HL-60 (cell line): ENCODE measurements around the gene GAS2L2.

Experiments used
- DNase-seq, 2 experiments: peaks; one replicate each; pipeline ENCODE4 v3.0.0-alpha.2; 2010 to 2020; ENCODE audit warnings: low read depth in 1 of 2, low spot score in 1 of 2
- H3K27ac ChIP-seq: fragments of 250-450 bp; sonication (Bioruptor Pico); replicated peaks from 2 replicates; pipeline ENCODE4 v1.5.1; 2020; ENCODE audit warnings: mild to moderate bottlenecking, moderate library complexity
- H3K27me3 ChIP-seq: fragments of 250-450 bp; sonication (Bioruptor Pico); 2 replicates; pipeline ENCODE4 v1.5.1; 2021; ENCODE audit warnings: mild to moderate bottlenecking, moderate library complexity; ENCODE audit not compliant: insufficient read depth, poor library complexity, severe bottlenecking
- H3K4me3 ChIP-seq: replicated peaks from 2 replicates; pipeline ENCODE4 v1.5.1; 2011; ENCODE audit warnings: mild to moderate bottlenecking, control low read depth, low read length; ENCODE audit not compliant: insufficient read depth
- GABPA ChIP-seq: IDR thresholded peaks from 2 replicates; pipeline ENCODE4 v1.6.1; 2012; ENCODE audit warnings: low read depth
- POLR2AphosphoS5 ChIP-seq: IDR thresholded peaks from 2 replicates; pipeline ENCODE4 v1.6.1; 2012; ENCODE audit warnings: low read depth
- SPI1 ChIP-seq: IDR thresholded peaks from 2 replicates; pipeline ENCODE4 v1.6.1; 2012; ENCODE audit warnings: low read depth, mild to moderate bottlenecking, borderline replicate concordance
- TF ChIP-seq, protein P1 (sequence below): IDR thresholded peaks from 2 replicates; pipeline ENCODE4 v1.6.1; 2012; ENCODE audit warnings: low read depth; ENCODE audit not compliant: insufficient replicate concordance
- TF ChIP-seq, protein P2 (sequence below): IDR thresholded peaks from one replicate; pipeline ENCODE4 v1.5.1; 2011; ENCODE audit warnings: low read length, control low read depth, inconsistent platforms; ENCODE audit not compliant: insufficient read depth

GAS2L2 gene

DNA sequence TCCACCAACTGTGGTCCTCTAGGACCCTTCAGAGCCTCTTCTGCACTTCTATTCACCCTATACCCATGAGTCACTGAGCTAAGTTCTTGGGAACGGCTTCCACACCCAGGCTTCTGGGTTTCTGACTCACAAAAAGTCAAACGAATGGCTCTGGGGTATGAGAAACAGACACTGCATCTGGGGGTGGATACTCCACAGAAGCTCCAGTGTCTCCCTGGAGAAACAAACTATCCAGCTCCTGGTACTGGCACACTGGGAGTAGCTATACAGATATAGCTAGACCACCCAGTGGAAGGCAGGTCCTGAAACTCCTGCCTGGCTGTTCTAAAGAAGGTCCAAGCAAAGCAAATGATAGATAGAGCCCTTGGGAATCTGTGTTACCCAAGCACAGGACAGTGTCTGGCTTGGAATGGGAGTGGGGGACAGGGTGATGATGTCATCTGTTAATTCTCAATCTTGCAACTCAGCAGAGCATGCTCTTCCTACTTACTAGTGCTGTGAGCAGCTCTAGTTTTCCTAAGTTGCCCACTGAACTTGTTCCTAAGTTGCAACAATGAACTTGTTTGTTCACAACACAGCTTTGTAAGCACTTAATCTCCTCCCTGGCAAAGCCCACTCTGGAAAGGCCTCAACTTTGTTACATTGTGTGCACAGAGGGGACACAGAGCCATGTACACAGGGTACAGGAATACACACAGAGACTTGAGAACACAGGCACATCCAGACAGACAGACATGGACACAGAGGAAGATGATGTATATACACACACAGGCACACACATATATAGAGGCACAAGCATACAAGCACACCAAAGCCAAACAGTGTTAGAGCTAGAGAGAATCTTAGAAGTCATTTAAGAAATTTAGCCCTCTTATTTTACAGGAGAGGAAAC, 35.7 kb upstream of the GAS2L2 start:
- Histone ChIP-seq H3K4me3 (no peak overlapping the region), H3K27me3 (peaks cover 12% of the 10 kb centered on the region)
- TF ChIP-seq, protein P1, sequence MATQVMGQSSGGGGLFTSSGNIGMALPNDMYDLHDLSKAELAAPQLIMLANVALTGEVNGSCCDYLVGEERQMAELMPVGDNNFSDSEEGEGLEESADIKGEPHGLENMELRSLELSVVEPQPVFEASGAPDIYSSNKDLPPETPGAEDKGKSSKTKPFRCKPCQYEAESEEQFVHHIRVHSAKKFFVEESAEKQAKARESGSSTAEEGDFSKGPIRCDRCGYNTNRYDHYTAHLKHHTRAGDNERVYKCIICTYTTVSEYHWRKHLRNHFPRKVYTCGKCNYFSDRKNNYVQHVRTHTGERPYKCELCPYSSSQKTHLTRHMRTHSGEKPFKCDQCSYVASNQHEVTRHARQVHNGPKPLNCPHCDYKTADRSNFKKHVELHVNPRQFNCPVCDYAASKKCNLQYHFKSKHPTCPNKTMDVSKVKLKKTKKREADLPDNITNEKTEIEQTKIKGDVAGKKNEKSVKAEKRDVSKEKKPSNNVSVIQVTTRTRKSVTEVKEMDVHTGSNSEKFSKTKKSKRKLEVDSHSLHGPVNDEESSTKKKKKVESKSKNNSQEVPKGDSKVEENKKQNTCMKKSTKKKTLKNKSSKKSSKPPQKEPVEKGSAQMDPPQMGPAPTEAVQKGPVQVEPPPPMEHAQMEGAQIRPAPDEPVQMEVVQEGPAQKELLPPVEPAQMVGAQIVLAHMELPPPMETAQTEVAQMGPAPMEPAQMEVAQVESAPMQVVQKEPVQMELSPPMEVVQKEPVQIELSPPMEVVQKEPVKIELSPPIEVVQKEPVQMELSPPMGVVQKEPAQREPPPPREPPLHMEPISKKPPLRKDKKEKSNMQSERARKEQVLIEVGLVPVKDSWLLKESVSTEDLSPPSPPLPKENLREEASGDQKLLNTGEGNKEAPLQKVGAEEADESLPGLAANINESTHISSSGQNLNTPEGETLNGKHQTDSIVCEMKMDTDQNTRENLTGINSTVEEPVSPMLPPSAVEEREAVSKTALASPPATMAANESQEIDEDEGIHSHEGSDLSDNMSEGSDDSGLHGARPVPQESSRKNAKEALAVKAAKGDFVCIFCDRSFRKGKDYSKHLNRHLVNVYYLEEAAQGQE, result no peak
- TF ChIP-seq POLR2AphosphoS5, result no peak
- TF ChIP-seq, protein P2, sequence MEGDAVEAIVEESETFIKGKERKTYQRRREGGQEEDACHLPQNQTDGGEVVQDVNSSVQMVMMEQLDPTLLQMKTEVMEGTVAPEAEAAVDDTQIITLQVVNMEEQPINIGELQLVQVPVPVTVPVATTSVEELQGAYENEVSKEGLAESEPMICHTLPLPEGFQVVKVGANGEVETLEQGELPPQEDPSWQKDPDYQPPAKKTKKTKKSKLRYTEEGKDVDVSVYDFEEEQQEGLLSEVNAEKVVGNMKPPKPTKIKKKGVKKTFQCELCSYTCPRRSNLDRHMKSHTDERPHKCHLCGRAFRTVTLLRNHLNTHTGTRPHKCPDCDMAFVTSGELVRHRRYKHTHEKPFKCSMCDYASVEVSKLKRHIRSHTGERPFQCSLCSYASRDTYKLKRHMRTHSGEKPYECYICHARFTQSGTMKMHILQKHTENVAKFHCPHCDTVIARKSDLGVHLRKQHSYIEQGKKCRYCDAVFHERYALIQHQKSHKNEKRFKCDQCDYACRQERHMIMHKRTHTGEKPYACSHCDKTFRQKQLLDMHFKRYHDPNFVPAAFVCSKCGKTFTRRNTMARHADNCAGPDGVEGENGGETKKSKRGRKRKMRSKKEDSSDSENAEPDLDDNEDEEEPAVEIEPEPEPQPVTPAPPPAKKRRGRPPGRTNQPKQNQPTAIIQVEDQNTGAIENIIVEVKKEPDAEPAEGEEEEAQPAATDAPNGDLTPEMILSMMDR, result no peak

DNA sequence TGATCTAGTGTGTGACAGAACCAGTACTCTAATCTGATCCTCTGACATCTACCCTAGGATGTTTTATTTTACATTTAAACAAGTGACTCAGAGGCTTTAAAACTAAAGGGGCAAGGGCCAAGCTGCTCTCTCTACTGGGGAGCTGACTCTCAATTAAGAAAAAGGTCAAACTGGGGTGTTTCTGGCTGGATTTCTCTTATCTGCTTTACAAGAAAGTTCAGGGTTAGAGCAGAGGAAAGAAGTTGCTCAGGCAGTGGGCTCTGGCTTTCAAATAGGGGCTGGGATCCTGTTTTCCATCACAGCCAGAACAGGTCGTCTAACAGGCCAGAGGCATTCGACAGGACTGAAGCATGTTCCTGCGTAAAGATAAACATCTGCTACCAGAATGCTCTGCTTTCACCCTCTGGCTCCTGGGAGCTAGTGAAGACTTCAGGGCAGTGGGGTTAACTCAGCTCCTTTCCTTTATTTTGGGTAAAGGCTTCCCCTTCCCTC, 33.9 kb upstream of the GAS2L2 start:
- Histone ChIP-seq H3K27ac (no peak overlapping the region), H3K4me3 (no peak overlapping the region), H3K27me3 (peaks cover 5% of the 10 kb centered on the region)
- no peak for DNase-seq
- TF ChIP-seq SPI1 (no peak), GABPA (no peak), POLR2AphosphoS5 (no peak)
- TF ChIP-seq, protein P1, result no peak
- TF ChIP-seq, protein P2, result no peak

More for the DNA sequence above, 35.7 kb upstream of the GAS2L2 start:
- no peak for DNase-seq
- no peak overlapping the region for H3K27ac ChIP-seq

DNA sequence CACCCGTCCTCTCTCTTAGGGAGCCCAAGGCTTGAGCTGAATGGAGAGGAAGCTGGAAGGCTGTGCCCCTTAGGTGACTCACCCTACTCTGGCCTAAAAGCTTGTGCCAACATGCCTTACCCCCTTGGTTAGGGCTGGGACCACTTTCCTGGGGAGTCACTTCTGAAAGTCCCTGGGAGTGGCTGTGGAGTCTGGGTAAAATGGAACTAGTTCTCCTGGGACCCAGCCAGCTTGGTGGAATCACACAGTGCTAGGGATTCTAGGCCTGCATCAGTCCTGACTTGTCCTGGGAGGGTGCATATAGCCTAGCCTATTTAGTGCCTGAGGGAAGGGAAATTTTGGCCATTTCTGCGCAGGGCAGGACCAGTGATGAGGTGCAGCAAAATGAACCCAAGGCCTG, 31.9 kb upstream of the GAS2L2 start:
- TF ChIP-seq SPI1 (no peak), POLR2AphosphoS5 (no peak), GABPA (no peak)
- TF ChIP-seq, protein P1, result no peak
- TF ChIP-seq, protein P2, result no peak
- Histone ChIP-seq H3K27ac (no peak overlapping the region), H3K27me3 (peaks cover 2% of the 10 kb centered on the region), H3K4me3 (no peak overlapping the region)
- no peak for DNase-seq
